NT2/D1 (cell line): Measurements from ENCODE around the gene VTN.

ENCODE experiments used
- DNase-seq: peaks from one replicate; pipeline ENCODE4 v3.0.0-alpha.2; 2011; ENCODE audit warnings: low read depth, low spot score
- H3K27me3 ChIP-seq: 2 replicates; pipeline ENCODE4 v1.6.0; 2011; ENCODE audit warnings: mild to moderate bottlenecking; ENCODE audit not compliant: insufficient read length, insufficient read depth
- H3K36me3 ChIP-seq: 2 replicates; pipeline ENCODE4 v1.6.1; 2011; ENCODE audit warnings: mild to moderate bottlenecking, low read length, mixed read lengths; ENCODE audit not compliant: insufficient read depth, insufficient read length
- H3K4me1 ChIP-seq: 2 replicates; pipeline ENCODE4 v1.5.1; 2011; ENCODE audit not compliant: insufficient read depth, insufficient read length
- H3K4me3 ChIP-seq: 2 replicates; pipeline ENCODE4 v1.5.1; 2011; ENCODE audit warnings: low read depth; ENCODE audit not compliant: insufficient read length
- H3K9ac ChIP-seq: 2 replicates; pipeline ENCODE4 v1.6.0; 2011; ENCODE audit warnings: low read depth; ENCODE audit not compliant: insufficient read length
- H3K9me3 ChIP-seq: 2 replicates; pipeline ENCODE4 v1.5.1; 2011; ENCODE audit warnings: mild to moderate bottlenecking, low read length; ENCODE audit not compliant: insufficient read depth
- SUZ12 ChIP-seq: IDR thresholded peaks from 2 replicates; pipeline ENCODE4 v1.6.1; 2011; ENCODE audit not compliant: insufficient read length, insufficient read depth; ENCODE audit errors: extremely low read depth
- YY1 ChIP-seq: IDR thresholded peaks from 2 replicates; pipeline ENCODE4 v1.6.1; 2011; ENCODE audit not compliant: insufficient read length, insufficient read depth
- ZNF274 ChIP-seq: IDR thresholded peaks from 2 replicates; pipeline ENCODE4 v1.6.1; 2011; ENCODE audit warnings: mild to moderate bottlenecking, low read depth, low read length

Gene VTN

GRCh38 chr17:28334666-28335200, 35.4 kb downstream of the VTN start:
- peaks cover 32% of the 10 kb centered on the region for H3K36me3 ChIP-seq
- peak overlapping the region; percentile 71 for H3K4me3 ChIP-seq
- DNase-seq, result no peak
- no peak for TF ChIP-seq SUZ12
- no peaks in the 10 kb centered on the region for H3K27me3 ChIP-seq
- no peaks in the 10 kb centered on the region for H3K4me1 ChIP-seq
- peak overlapping the region; percentile 65 for H3K9ac ChIP-seq
- H3K9me3 ChIP-seq, result no peaks in the 10 kb centered on the region

- Histone ChIP-seq H3K9me3 (no peaks in the 10 kb centered on the region), H3K4me1 (no peaks in the 10 kb centered on the region), H3K9ac (peak overlapping the region; percentile 65), H3K36me3 (peaks cover 30% of the 10 kb centered on the region), H3K4me3 (peak overlapping the region; percentile 71), H3K27me3 (no peaks in the 10 kb centered on the region)
- DNase-seq, result no peak
- no peak for TF ChIP-seq SUZ12
- TF ChIP-seq ZNF274, result no peak
- TF ChIP-seq YY1, result no peak
These were observed 35.9 kb downstream of the VTN start for GRCh38 chr17:28334171-28334570.

DNA sequence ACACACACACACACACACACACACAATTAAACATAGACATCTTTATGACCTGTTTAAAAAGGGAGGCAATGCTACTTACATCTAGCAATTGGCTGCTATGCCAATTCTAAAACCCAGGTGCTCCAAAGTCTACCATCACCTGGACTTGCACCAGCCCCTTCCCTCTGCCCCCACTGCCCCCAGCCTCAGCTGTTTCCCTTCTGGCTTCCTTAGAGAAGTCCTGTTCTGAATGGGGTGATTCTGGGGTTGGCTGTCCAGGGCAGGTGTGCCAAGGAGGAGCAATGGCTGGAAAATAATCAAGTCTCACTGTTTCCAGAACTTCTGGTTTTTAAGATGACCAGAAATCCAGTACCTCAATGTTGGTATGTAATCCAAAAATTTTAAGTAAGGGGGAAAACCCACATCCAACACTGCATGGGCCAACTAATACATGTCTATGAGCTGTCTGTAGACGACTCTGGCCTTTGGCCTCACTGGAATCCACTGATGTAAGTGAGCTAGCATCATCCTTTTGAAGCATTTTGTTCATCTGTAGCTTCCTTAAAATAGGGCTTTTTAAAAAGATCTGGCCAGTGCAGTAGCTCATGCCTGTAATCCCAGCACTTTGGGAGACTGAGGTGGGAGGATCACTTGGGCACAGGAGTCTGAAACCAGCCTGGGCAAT, 36.9 kb downstream of the VTN start:
- H3K36me3 ChIP-seq, result peaks cover 32% of the 10 kb centered on the region
- no peaks in the 10 kb centered on the region for H3K27me3 ChIP-seq
- no peak for TF ChIP-seq YY1
- no peak for TF ChIP-seq SUZ12
- no peak for TF ChIP-seq ZNF274
- no peaks in the 10 kb centered on the region for H3K4me1 ChIP-seq
- DNase-seq, result no peak
- no peaks in the 10 kb centered on the region for H3K9me3 ChIP-seq
- H3K9ac ChIP-seq, result no peak overlapping the region
- no peak overlapping the region for H3K4me3 ChIP-seq

- Histone ChIP-seq H3K9me3 (no peaks in the 10 kb centered on the region), H3K36me3 (peaks cover 40% of the 10 kb centered on the region), H3K9ac (no peak overlapping the region), H3K27me3 (no peaks in the 10 kb centered on the region), H3K4me3 (no peak overlapping the region), H3K4me1 (no peaks in the 10 kb centered on the region)
- DNase-seq, result no peak
- no peak for TF ChIP-seq YY1
- no peak for TF ChIP-seq SUZ12
- TF ChIP-seq ZNF274, result no peak
These were observed 38.2 kb downstream of the VTN start for GRCh38 chr17:28331891-28332420.

- H3K4me1 ChIP-seq, result no peaks in the 10 kb centered on the region
- TF ChIP-seq ZNF274 (no peak), SUZ12 (no peak), YY1 (no peak)
- no peak for DNase-seq
- no peak overlapping the region for H3K4me3 ChIP-seq
- H3K36me3 ChIP-seq, result peaks cover 53% of the 10 kb centered on the region
- H3K9me3 ChIP-seq, result no peaks in the 10 kb centered on the region
- H3K9ac ChIP-seq, result no peak overlapping the region
- no peaks in the 10 kb centered on the region for H3K27me3 ChIP-seq
These were observed 39.4 kb downstream of the VTN start for GRCh38 chr17:28330671-28331070.

- Histone ChIP-seq H3K4me3 (no peak overlapping the region), H3K9me3 (no peaks in the 10 kb centered on the region), H3K9ac (no peak overlapping the region), H3K27me3 (no peaks in the 10 kb centered on the region), H3K36me3 (peaks cover 64% of the 10 kb centered on the region), H3K4me1 (no peaks in the 10 kb centered on the region)
- DNase-seq, result no peak
- no peak for TF ChIP-seq SUZ12
- TF ChIP-seq ZNF274, result no peak
- TF ChIP-seq YY1, result no peak
These were observed 41.8 kb downstream of the VTN start for GRCh38 chr17:28328325-28328724.

DNA sequence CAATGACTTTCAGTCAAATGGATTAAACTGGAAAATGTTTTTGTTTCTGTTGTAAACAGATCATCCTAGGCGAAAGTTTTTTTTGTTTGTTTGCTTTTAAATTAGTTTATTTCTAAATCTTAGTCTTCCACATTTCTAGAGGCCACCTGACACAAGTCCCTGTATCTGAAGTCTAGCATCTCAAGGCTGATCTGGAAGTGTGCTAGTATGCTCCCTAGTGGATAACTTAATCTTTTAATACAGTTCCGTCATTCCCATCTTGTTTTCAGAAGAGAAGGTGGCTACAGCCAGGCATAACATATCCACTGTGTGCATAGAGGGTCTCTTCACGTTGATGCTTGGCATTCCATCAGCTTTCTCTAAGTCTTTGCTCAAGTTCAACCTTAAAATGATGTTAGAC, 42.4 kb downstream of the VTN start:
- TF ChIP-seq ZNF274 (no peak), YY1 (no peak)
- Histone ChIP-seq H3K4me1 (no peaks in the 10 kb centered on the region), H3K9ac (no peak overlapping the region), H3K4me3 (no peak overlapping the region), H3K36me3 (peaks cover 67% of the 10 kb centered on the region), H3K27me3 (no peaks in the 10 kb centered on the region), H3K9me3 (no peaks in the 10 kb centered on the region)
- no peak for DNase-seq
